HepG2 (cell line): ENCODE results near the gene UST. TPM values are rescaled to one million over a fixed set of nuclear protein-coding genes. Genes with fewer than 3 reads are reported as not detected.

Experiments
- ATAC-seq: fragments of 200-7000 bp; cut with Tn5 transposase; 3 replicates; pipeline ENCODE4 v1.9.1; 2020; ENCODE audit warnings: mild to moderate bottlenecking, moderate library complexity
- BruUV-seq: library from RNA; stranded (reverse); fragments of 400-500 nt; replicated peaks from 2 replicates; lab custom pipeline; 2021; lab: Mats Ljungman, UMichigan
- CTCF ChIA-PET: fragments of 300-600 bp; formaldehyde crosslinking; extraction: SDS; loops from one replicate; lab custom pipeline; 2021; ENCODE audit warnings: low total read pairs, inconsistent platforms, low intra/inter-chr PET ratio; lab: Yijun Ruan, JAX
- POLR2A ChIA-PET: fragments of 350-600 bp; sonication (Branson Sonifier 250); formaldehyde crosslinking; loops from one replicate; lab custom pipeline; 2020; ENCODE audit warnings: antibody characterized with exemption, inconsistent platforms; lab: Yijun Ruan, JAX
- DNase-seq: peaks from one replicate; pipeline ENCODE4 v3.0.0-alpha.2; 2015; ENCODE audit warnings: low spot score
- FAIRE-seq: peaks from 3 replicates; lab custom pipeline; 2011; peaks lifted over from hg19 to GRCh38; lab: Jason Lieb, UNC
- H2AFZ ChIP-seq: one replicate; pipeline ENCODE4 v1.6.1; 2011; ENCODE audit warnings: low read length, inconsistent platforms
- H3K27ac ChIP-seq: fragments of 300-600 bp; 3 replicates; pipeline ENCODE4 v1.8.0; 2011; ENCODE audit warnings: mixed run types, mild to moderate bottlenecking, mixed read lengths, low read length, inconsistent platforms; ENCODE audit not compliant: insufficient read depth; ENCODE audit errors: extremely low read length
- H3K27me3 ChIP-seq, 2 experiments: fragments of 200-600 bp in 1 of 2; 2 replicates in 1 of 2; 3 replicates in 1 of 2; pipeline versions ENCODE4 v1.6.0 to v1.8.0; 2011; ENCODE audit warnings: low read length in 2 of 2, mild to moderate bottlenecking in 2 of 2, moderate library complexity in 2 of 2, inconsistent platforms in 1 of 2; ENCODE audit not compliant: insufficient read depth in 2 of 2, control insufficient read depth in 1 of 2
- H3K36me3 ChIP-seq, 2 experiments: fragments of 200-600 bp in 1 of 2; replicated peaks in 1 of 2; 2 replicates in 1 of 2; 3 replicates in 1 of 2; pipeline versions ENCODE4 v1.5.1 to v1.8.0; 2011; ENCODE audit warnings: low read length in 2 of 2, inconsistent platforms in 1 of 2; ENCODE audit not compliant: insufficient read depth in 2 of 2, control insufficient read depth in 1 of 2
- H3K4me1 ChIP-seq: 2 replicates; pipeline ENCODE4 v1.5.1; 2012; ENCODE audit warnings: low read length, inconsistent platforms; ENCODE audit not compliant: insufficient read depth
- H3K4me2 ChIP-seq: 2 replicates; pipeline ENCODE4 v1.6.0; 2011; ENCODE audit warnings: low read depth, low read length, inconsistent platforms
- H3K4me3 ChIP-seq, 3 experiments: fragments of 200-600 bp in 1 of 3; sonication (generic), shearing (Covaris generic) in 1 of 3; replicated peaks in 1 of 3; 2 replicates each; pipeline ENCODE4 v1.5.1; 2011 to 2016; ENCODE audit warnings: low read length in 3 of 3, inconsistent platforms in 2 of 3, low read depth in 2 of 3, mild to moderate bottlenecking in 2 of 3, control low read depth in 1 of 3, mixed read lengths in 1 of 3; ENCODE audit not compliant: insufficient read depth in 1 of 3
- H3K79me2 ChIP-seq: one replicate; pipeline ENCODE4 v1.6.1; 2011; ENCODE audit warnings: low read length, inconsistent platforms; ENCODE audit not compliant: insufficient read depth
- H3K9ac ChIP-seq: 2 replicates; pipeline ENCODE4 v1.6.0; 2011; ENCODE audit warnings: mild to moderate bottlenecking, low read depth, low read length, inconsistent platforms; ENCODE audit not compliant: insufficient read depth
- H3K9me3 ChIP-seq: 2 replicates; pipeline ENCODE4 v1.5.1; 2012; ENCODE audit warnings: mild to moderate bottlenecking, low read length
- H4K20me1 ChIP-seq: 2 replicates; pipeline ENCODE4 v1.6.0; 2011; ENCODE audit warnings: inconsistent platforms, mild to moderate bottlenecking, low read length, moderate library complexity; ENCODE audit not compliant: insufficient read depth
- GABPA ChIP-seq, 2 experiments: IDR thresholded peaks; 2 replicates each; pipeline ENCODE4 v1.6.1; 2011 to 2016; ENCODE audit warnings: low read depth in 2 of 2, low read length in 1 of 2, missing biosample characterization in 1 of 2, missing genetic modification characterization in 1 of 2
- HIVEP1 ChIP-seq: sonication (generic); formaldehyde crosslinking; IDR thresholded peaks from 2 replicates; pipeline ENCODE4 v1.4.0; 2020; ENCODE audit warnings: mild to moderate bottlenecking, missing genetic modification reagents
- HMG20A ChIP-seq: IDR thresholded peaks from 2 replicates; pipeline ENCODE4 v1.6.1; 2016; ENCODE audit warnings: borderline replicate concordance
- NCOR1 ChIP-seq: fragments of 200-600 bp; sonication (generic); IDR thresholded peaks from 2 replicates; pipeline ENCODE4 v1.7.0; 2017; ENCODE audit warnings: antibody characterized with exemption, low read length, borderline replicate concordance
- NR3C1 ChIP-seq: sonication (generic); formaldehyde crosslinking; IDR thresholded peaks from 2 replicates; pipeline ENCODE4 v1.4.0; 2020; ENCODE audit warnings: missing genetic modification reagents
- PAF1 ChIP-seq: IDR thresholded peaks from 2 replicates; pipeline ENCODE4 v1.6.1; 2016; ENCODE audit warnings: missing genetic modification reagents, missing compliant biosample characterization
- RARA ChIP-seq: IDR thresholded peaks from 2 replicates; pipeline ENCODE4 v1.6.1; 2016; ENCODE audit warnings: missing genetic modification reagents, missing compliant biosample characterization
- TMF1 ChIP-seq: sonication (generic); formaldehyde crosslinking; IDR thresholded peaks from 2 replicates; pipeline ENCODE4 v1.8.1; 2022; ENCODE audit warnings: low read depth, missing genetic modification reagents
- USF2 ChIP-seq, 2 experiments: sonication (generic) in 1 of 2; formaldehyde crosslinking in 1 of 2; IDR thresholded peaks; 2 replicates each; pipeline versions ENCODE4 v1.5.1 to v1.6.1; 2011 to 2020; ENCODE audit warnings: borderline replicate concordance in 1 of 2, low read depth in 1 of 2, low read length in 1 of 2, mild to moderate bottlenecking in 1 of 2, missing genetic modification reagents in 1 of 2, moderate library complexity in 1 of 2
- ZNF18 ChIP-seq: sonication (generic); formaldehyde crosslinking; IDR thresholded peaks from 2 replicates; pipeline ENCODE4 v1.8.0; 2022; ENCODE audit warnings: mild to moderate bottlenecking, missing genetic modification reagents; ENCODE audit not compliant: insufficient replicate concordance
- ZNF530 ChIP-seq: sonication (generic); formaldehyde crosslinking; IDR thresholded peaks from 2 replicates; pipeline ENCODE4 v1.5.0; 2020; ENCODE audit warnings: low read depth, mild to moderate bottlenecking, missing genetic modification reagents
- ZNF569 ChIP-seq: sonication (generic); formaldehyde crosslinking; IDR thresholded peaks from 2 replicates; pipeline ENCODE4 v1.5.0; 2020; ENCODE audit warnings: mild to moderate bottlenecking, missing genetic modification reagents, moderate library complexity, borderline replicate concordance
- ZNF776 ChIP-seq: sonication (generic); formaldehyde crosslinking; IDR thresholded peaks from 2 replicates; pipeline ENCODE4 v1.4.0; 2020; ENCODE audit warnings: mild to moderate bottlenecking, missing genetic modification reagents
- ZNF878 ChIP-seq: sonication (generic); formaldehyde crosslinking; IDR thresholded peaks from 2 replicates; pipeline ENCODE4 v1.8.1; 2023; ENCODE audit warnings: mild to moderate bottlenecking, missing genetic modification reagents, moderate library complexity
- WGBS: methylation state at CpG from one replicate; pipeline ENCODE4 v1.1.6; 2017; ENCODE audit warnings: low lambda C conversion rate; 5-methylcytosine and 5-hydroxymethylcytosine counted together
- in situ Hi-C: cut with HindIII; loops from 2 replicates; pipeline ENCODE4 v1.10.0; 2017; ENCODE audit warnings: low pct_unique_long_range_greater_than_20kb; ENCODE audit not compliant: extremely low pct_ligation_motif_present
- intact Hi-C: fragments of 100-400 bp; cut with micrococcal nuclease; formaldehyde crosslinking; loops from one replicate; pipeline ENCODE4 v1.10.0; 2022; ENCODE audit not compliant: unreplicated experiment
- polyA plus RNA-seq, 8 experiments: library from polyadenylated mRNA; depleted of rRNA in 3 of 8; stranded (reverse) in 7 of 8; unstranded in 1 of 8; fragments of >200 nt; fragmentation: Illumina TruSeq in 4 of 8; extraction: Trizol in 4 of 8; gene quantifications; 2 replicates each; pipeline versions ENCODE4 v1.2.1 to v1.2.3, GENCODE V29; 2011 to 2016; ENCODE audit warnings: low read depth in 4 of 8, missing spikeins in 1 of 8, mixed read lengths in 1 of 8; ENCODE audit not compliant: insufficient read depth in 1 of 8
- total RNA-seq, 5 experiments: library from RNA; depleted of rRNA; stranded (reverse); fragments of >200 nt; fragmentation: Illumina TruSeq; extraction: Trizol; gene quantifications; 2 replicates each; pipeline ENCODE4 v1.2.3, GENCODE V29; 2016; ENCODE audit warnings: low read depth in 1 of 5

The UST gene
- total and polyA plus RNA-seq, 2 of the 13 experiments (the other 11 are each of a cell fraction or from before 2014, with no cell fraction given) = 0.27 TPM; not detected in 1

DNA sequence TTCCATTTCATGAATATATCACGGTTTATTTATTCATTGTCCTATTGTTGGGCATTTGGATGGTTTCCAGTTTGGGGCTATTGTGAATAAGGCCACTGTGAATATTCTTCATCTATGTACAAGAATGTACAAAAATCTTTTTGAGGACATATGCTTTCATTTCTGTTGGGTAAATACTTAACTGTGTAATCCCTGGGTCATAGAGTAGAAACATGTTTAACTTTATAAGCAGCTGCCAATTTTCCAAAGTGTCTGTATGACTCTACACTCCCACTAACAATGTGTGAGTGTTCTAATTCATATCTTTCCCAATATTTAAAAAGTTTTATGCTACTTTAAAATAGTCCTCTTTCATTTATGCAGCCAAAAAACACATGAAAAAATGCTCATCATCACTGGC is 98.6 kb downstream of the UST start:
- CTCF ChIA-PET = no interaction called here
- Histone ChIP-seq H3K27ac (no peak overlapping the region), H3K4me2 (no peak overlapping the region), H3K36me3 (no peaks in the 10 kb centered on the region), H3K27me3 (no peaks in the 10 kb centered on the region; a peak in 2 of 5 replicates), H3K79me2 (no peaks in the 10 kb centered on the region), H3K4me1 (no peaks in the 10 kb centered on the region), H3K4me3 (no peak overlapping the region), H4K20me1 (no peaks in the 10 kb centered on the region), H3K9me3 (no peaks in the 10 kb centered on the region), H2AFZ (no peak overlapping the region), H3K9ac (no peak overlapping the region)
- BruUV-seq = no TSS peak
- ATAC-seq (no peak), DNase-seq (no peak), FAIRE-seq (no peak)
- intact Hi-C loops = no loop called here
- TF ChIP-seq PAF1 (CRISPR knock-in tag) (no peak), RARA (no peak), ZNF18 (CRISPR knock-in tag) (no peak), HMG20A (no peak), NCOR1 (no peak), ZNF569 (no peak), ZNF776 (no peak), GABPA (IDR thresholded peaks at IDR 0.05; ENCODE audit: low read depth, low read length) (no peak), GABPA (CRISPR knock-in tag; IDR thresholded peaks at IDR 0.05; ENCODE audit: low read depth) (no peak), TMF1 (CRISPR knock-in tag) (no peak), ZNF530 (CRISPR knock-in tag) (no peak), USF2 (IDR thresholded peaks at IDR 0.05; ENCODE audit: low read depth, low read length) (no peak), USF2 (CRISPR knock-in tag; IDR thresholded peaks at IDR 0.05; ENCODE audit: borderline replicate concordance) (no peak), ZNF878 (CRISPR knock-in tag) (no peak), HIVEP1 (no peak), NR3C1 (CRISPR knock-in tag) (no peak)
- 0% methylated on average over 1 of the region's 1 CpG for WGBS
- POLR2A ChIA-PET = no interaction called here
- in situ Hi-C loops = no loop called here
